ENCODE measurements around the gene POP4.

POP4 gene

DNA sequence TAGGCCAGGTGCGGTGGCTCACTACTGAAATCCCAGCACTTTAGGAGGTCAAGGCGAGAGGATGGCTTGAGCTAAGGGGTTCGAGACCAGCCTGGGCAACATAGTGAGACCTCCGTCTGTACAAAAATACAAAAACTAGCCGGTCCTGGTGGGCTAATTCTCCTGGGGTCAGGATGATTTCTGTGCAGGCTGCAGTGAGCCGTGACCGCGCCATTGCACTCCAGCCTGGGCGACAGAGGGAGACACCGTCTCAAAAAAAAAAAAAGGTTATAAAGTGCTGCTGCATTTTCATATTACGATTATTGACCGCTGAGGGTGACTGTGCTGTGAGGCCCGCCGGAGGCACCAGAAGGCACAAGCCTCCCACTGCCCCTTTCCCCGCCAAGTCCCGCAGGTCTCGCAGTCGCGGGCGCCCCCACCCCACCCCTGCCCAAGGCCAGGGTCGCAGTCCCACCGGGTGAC, 58.7 kb downstream of the POP4 start:
- no peaks in the 10 kb centered on the region for H3K27me3 ChIP-seq (ENCODE audit: control insufficient read depth in 1 of 2, insufficient read depth in 2 of 2, low read length in 2 of 2)
- H3K27ac ChIP-seq (ENCODE audit: low read length) = no peak overlapping the region
- no peaks in the 10 kb centered on the region for H3K36me3 ChIP-seq (ENCODE audit: control insufficient read depth in 2 of 2, insufficient read depth in 2 of 2, low read length in 2 of 2)
- peak overlapping the region; percentile 29 to 83 for H3K4me3 ChIP-seq (ENCODE audit: low read length in 2 of 2)
- no peaks in the 10 kb centered on the region for H3K9me3 ChIP-seq (ENCODE audit: control insufficient read depth in 2 of 2, low read length in 2 of 2)
- peaks cover 66% of the 10 kb centered on the region for H3K4me1 ChIP-seq (ENCODE audit: control insufficient read depth, insufficient read depth, low read length)
- no peak overlapping the region for H3K9ac ChIP-seq (ENCODE audit: low read length in 2 of 2)

GRCh38 chr19:29665215-29665825, 59.2 kb downstream of the POP4 start, which contains the start of gene PLEKHF1:
Gene PLEKHF1 (plus strand): TSS chr19:29665461. CDS start chr19:29673840, 8,379 bp downstream.
- Histone ChIP-seq H3K4me3 (ENCODE audit: low read length in 2 of 2) (peak within 1 kb of the TSS; percentile 83 to 92), H3K27me3 (ENCODE audit: control insufficient read depth in 1 of 2, insufficient read depth in 2 of 2, low read length in 2 of 2) (no peaks in the 10 kb centered on the region), H3K9ac (ENCODE audit: low read length in 2 of 2) (peak within 1 kb of the TSS; percentile 61 to 76), H3K4me1 (ENCODE audit: control insufficient read depth, insufficient read depth, low read length) (peaks cover 66% of the 10 kb centered on the region), H3K36me3 (ENCODE audit: control insufficient read depth in 2 of 2, insufficient read depth in 2 of 2, low read length in 2 of 2) (no peaks in the 10 kb centered on the region), H3K9me3 (ENCODE audit: control insufficient read depth in 2 of 2, low read length in 2 of 2) (no peaks in the 10 kb centered on the region), H3K27ac (ENCODE audit: low read length) (peak within 1 kb of the TSS; percentile 91)

DNA sequence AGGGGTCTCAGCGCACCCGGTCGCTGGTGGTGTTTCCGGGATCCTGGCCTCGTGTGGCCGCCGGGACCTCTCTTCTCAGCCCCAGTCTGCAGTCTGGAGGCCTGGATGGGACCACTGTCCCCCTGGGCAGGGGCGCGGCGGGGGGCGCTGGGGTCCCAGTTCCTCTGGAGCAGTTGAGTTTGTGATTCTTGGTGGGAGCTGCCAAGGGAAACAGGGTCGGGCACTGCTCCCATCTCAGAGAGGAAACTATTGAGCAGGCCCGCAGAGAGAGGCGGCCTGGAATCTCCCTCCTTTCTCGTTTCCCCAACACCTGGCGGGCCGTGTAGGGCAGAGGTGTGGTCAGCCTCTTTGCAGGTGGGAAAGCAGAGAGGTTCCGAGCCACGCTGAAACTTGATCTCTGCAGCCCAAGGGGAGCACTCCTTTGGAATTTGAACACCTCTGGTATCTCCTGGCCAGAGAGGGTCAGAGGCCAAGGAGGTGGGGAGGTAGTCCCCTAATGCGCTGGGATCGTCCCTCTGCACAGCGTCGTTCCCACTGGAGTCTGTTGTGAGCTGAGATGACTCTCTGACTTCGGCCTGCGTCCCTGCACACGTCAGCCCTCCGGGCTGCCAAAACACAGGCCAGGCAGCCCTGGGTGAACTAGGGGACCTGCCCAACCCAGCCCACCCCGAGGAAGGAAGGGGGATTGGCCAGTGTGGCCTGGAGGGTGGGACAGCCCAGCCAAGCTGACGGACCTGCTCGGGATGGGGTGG, 59.9 kb downstream of the POP4 start:
- Histone ChIP-seq H3K27ac (ENCODE audit: low read length) (peak overlapping the region; percentile 91), H3K27me3 (ENCODE audit: control insufficient read depth in 1 of 2, insufficient read depth in 2 of 2, low read length in 2 of 2) (no peaks in the 10 kb centered on the region), H3K9ac (ENCODE audit: low read length in 2 of 2) (peak overlapping the region; percentile 61 to 76), H3K9me3 (ENCODE audit: control insufficient read depth in 2 of 2, low read length in 2 of 2) (no peaks in the 10 kb centered on the region), H3K4me3 (ENCODE audit: low read length in 2 of 2) (peak overlapping the region; percentile 83 to 92), H3K4me1 (ENCODE audit: control insufficient read depth, insufficient read depth, low read length) (peaks cover 66% of the 10 kb centered on the region), H3K36me3 (ENCODE audit: control insufficient read depth in 2 of 2, insufficient read depth in 2 of 2, low read length in 2 of 2) (no peaks in the 10 kb centered on the region)

Measured in stomach smooth muscle (tissue), 2 donors.